HepG2 (cell line): ENCODE data around the gene LSM12. TPM values are rescaled to one million over a fixed set of nuclear protein-coding genes. Genes with fewer than 3 reads are reported as not detected.

Experiments used
- EZH2 ChIP-seq: conservative IDR thresholded peaks from 2 replicates; pipeline ENCODE4 v1.6.1; 2012; ENCODE audit warnings: mild to moderate bottlenecking, low read depth, low read length, moderate library complexity
- FOXJ3 ChIP-seq: sonication (generic); formaldehyde crosslinking; IDR thresholded peaks from 2 replicates; pipeline ENCODE4 v1.4.0; 2020; ENCODE audit warnings: missing genetic modification reagents, mild to moderate bottlenecking, borderline replicate concordance
- FOXP4 ChIP-seq: sonication (generic); formaldehyde crosslinking; IDR thresholded peaks from 2 replicates; pipeline ENCODE4 v1.4.0; 2020; ENCODE audit warnings: missing genetic modification reagents
- KAT8 ChIP-seq: IDR thresholded peaks from 2 replicates; pipeline ENCODE4 v1.6.1; 2016; ENCODE audit warnings: missing genetic modification reagents, missing compliant biosample characterization
- KLF16 ChIP-seq, 2 experiments: sonication (generic) in 1 of 2; formaldehyde crosslinking in 1 of 2; IDR thresholded peaks; 2 replicates each; pipeline versions ENCODE4 v1.6.1 to v1.8.0; 2016 to 2023; ENCODE audit warnings: missing genetic modification reagents in 2 of 2, missing compliant biosample characterization in 1 of 2
- MAFK ChIP-seq, 2 experiments: IDR thresholded peaks in 1 of 2; conservative IDR thresholded peaks in 1 of 2; 2 replicates each; pipeline ENCODE4 v1.6.1; 2011; ENCODE audit warnings: improper control_type of control experiment in 2 of 2, low read length in 2 of 2
- NFYB ChIP-seq: sonication (generic); formaldehyde crosslinking; IDR thresholded peaks from 2 replicates; pipeline ENCODE4 v1.4.0; 2020; ENCODE audit warnings: missing genetic modification reagents
- POGZ ChIP-seq: sonication (generic); formaldehyde crosslinking; IDR thresholded peaks from 2 replicates; pipeline ENCODE4 v1.4.0; 2020; ENCODE audit warnings: mild to moderate bottlenecking, missing genetic modification reagents
- RNF219 ChIP-seq: sonication (generic); formaldehyde crosslinking; IDR thresholded peaks from 2 replicates; pipeline ENCODE4 v1.5.0; 2020; ENCODE audit warnings: mild to moderate bottlenecking, missing genetic modification reagents
- SYNCRIP ChIP-seq: fragments of 200-400 bp; formaldehyde crosslinking; IDR thresholded peaks from 2 replicates; pipeline ENCODE4 v1.6.1; 2018; ENCODE audit warnings: mild to moderate bottlenecking, low read depth, low read length; ENCODE audit not compliant: insufficient read depth
- TARDBP ChIP-seq: sonication (generic); formaldehyde crosslinking; IDR thresholded peaks from 2 replicates; pipeline ENCODE4 v1.8.0; 2022; ENCODE audit warnings: mild to moderate bottlenecking, missing genetic modification reagents
- TMF1 ChIP-seq: sonication (generic); formaldehyde crosslinking; IDR thresholded peaks from 2 replicates; pipeline ENCODE4 v1.8.1; 2022; ENCODE audit warnings: low read depth, missing genetic modification reagents
- ZNF512B ChIP-seq: sonication (generic); formaldehyde crosslinking; IDR thresholded peaks from 2 replicates; pipeline ENCODE4 v1.5.1; 2020; ENCODE audit warnings: missing genetic modification reagents, mild to moderate bottlenecking, borderline replicate concordance
- ZNF652 ChIP-seq: IDR thresholded peaks from 2 replicates; pipeline ENCODE4 v1.6.1; 2016; ENCODE audit warnings: low read depth, borderline replicate concordance
- ZNF687 ChIP-seq: sonication (generic); formaldehyde crosslinking; IDR thresholded peaks from 2 replicates; pipeline ENCODE4 v1.5.1; 2020; ENCODE audit warnings: mild to moderate bottlenecking, missing genetic modification reagents, moderate library complexity
- ZNF761 ChIP-seq: sonication (generic); formaldehyde crosslinking; conservative IDR thresholded peaks from 2 replicates; pipeline ENCODE4 v1.4.0; 2020; ENCODE audit warnings: mild to moderate bottlenecking, missing genetic modification reagents
- polyA plus RNA-seq, 8 experiments: library from polyadenylated mRNA; depleted of rRNA in 3 of 8; stranded (reverse) in 7 of 8; unstranded in 1 of 8; fragments of >200 nt; fragmentation: Illumina TruSeq in 4 of 8; extraction: Trizol in 4 of 8; gene quantifications; 2 replicates each; pipeline versions ENCODE4 v1.2.1 to v1.2.3, GENCODE V29; 2011 to 2016; ENCODE audit warnings: low read depth in 4 of 8, missing spikeins in 1 of 8, mixed read lengths in 1 of 8; ENCODE audit not compliant: insufficient read depth in 1 of 8
- total RNA-seq, 5 experiments: library from RNA; depleted of rRNA; stranded (reverse); fragments of >200 nt; fragmentation: Illumina TruSeq; extraction: Trizol; gene quantifications; 2 replicates each; pipeline ENCODE4 v1.2.3, GENCODE V29; 2016; ENCODE audit warnings: low read depth in 1 of 5

Gene LSM12
- total and polyA plus RNA-seq, 2 of the 13 experiments (the other 11 are each of a cell fraction or from before 2014, with no cell fraction given), result 52.8 to 55.7 TPM

- TF ChIP-seq FOXP4 (CRISPR knock-in tag) (no peak; the same call in 1 of the 2 replicates), RNF219 (no peak), KAT8 (CRISPR knock-in tag) (0 out of 2 replicates have a peak, but pooled peaks have one; percentile 60), KLF16 (CRISPR knock-in tag; IDR thresholded peaks at IDR 0.05) (no peak; a peak in 1 of 4 replicates), EZH2 (no peak), SYNCRIP (no peak), TARDBP (CRISPR knock-in tag) (peak; percentile 65; the same call in 1 of the 2 replicates), ZNF761 (CRISPR knock-in tag) (peak; percentile 87), ZNF652 (CRISPR knock-in tag) (no peak), NFYB (CRISPR knock-in tag) (no peak), FOXJ3 (CRISPR knock-in tag) (no peak), ZNF512B (CRISPR knock-in tag) (no peak), ZNF687 (CRISPR knock-in tag) (peak; percentile 82), POGZ (CRISPR knock-in tag) (0 out of 2 replicates have a peak, but pooled peaks have one; percentile 11), TMF1 (CRISPR knock-in tag) (no peak), MAFK (conservative IDR thresholded peaks at IDR 0.05 in 1 of 2, IDR thresholded peaks at IDR 0.05 in 1 of 2; ENCODE audit: low read length in 2 of 2) (no peak)
Observed at GRCh38 chr17:44066204-44066930, at the start of gene LSM12 (continued).
